Measurements from ENCODE around the gene LIMS2.

LIMS2 gene

GRCh38 chr2:127654838-127655175, 20.5 kb downstream of the LIMS2 start:
- no peak for TF ChIP-seq CTCF (IDR thresholded peaks at IDR 0.05; ENCODE audit: low read depth, low read length)

GRCh38 chr2:127654084-127654837, 21.1 kb downstream of the LIMS2 start:
- Histone ChIP-seq H3K4me1 (ENCODE audit: low read length) (peaks cover 5% of the 10 kb centered on the region), H3K79me2 (ENCODE audit: low read length) (no peaks in the 10 kb centered on the region), H3K4me3 (ENCODE audit: low read length) (no peak overlapping the region), H3K4me2 (ENCODE audit: low read length) (no peak overlapping the region), H3K27me3 (ENCODE audit: low read depth, low read length) (no peaks in the 10 kb centered on the region), H4K20me1 (ENCODE audit: insufficient read depth, low read length) (no peaks in the 10 kb centered on the region), H3K36me3 (replicated peaks; ENCODE audit: low read depth, low read length) (no peaks in the 10 kb centered on the region), H3K9ac (ENCODE audit: low read length) (no peak overlapping the region), H2AFZ (ENCODE audit: low read depth, low read length) (no peak overlapping the region), H3K9me3 (ENCODE audit: insufficient read depth, low read length) (no peaks in the 10 kb centered on the region), H3K27ac (ENCODE audit: low read length) (no peak overlapping the region)
- TF ChIP-seq EZH2phosphoT487 (IDR thresholded peaks at IDR 0.05; ENCODE audit: low read depth) (no peak), CTCF (IDR thresholded peaks at IDR 0.05; ENCODE audit: low read depth, low read length) (no peak)

More at GRCh38 chr2:127654838-127655175, 20.5 kb downstream of the LIMS2 start:
- Histone ChIP-seq H3K9ac (ENCODE audit: low read length) (no peak overlapping the region), H2AFZ (ENCODE audit: low read depth, low read length) (no peak overlapping the region), H3K36me3 (replicated peaks; ENCODE audit: low read depth, low read length) (no peaks in the 10 kb centered on the region), H3K9me3 (ENCODE audit: insufficient read depth, low read length) (no peaks in the 10 kb centered on the region), H3K79me2 (ENCODE audit: low read length) (no peaks in the 10 kb centered on the region), H3K4me2 (ENCODE audit: low read length) (no peak overlapping the region), H3K27me3 (ENCODE audit: low read depth, low read length) (no peaks in the 10 kb centered on the region), H3K4me1 (ENCODE audit: low read length) (peaks cover 6% of the 10 kb centered on the region), H3K4me3 (ENCODE audit: low read length) (no peak overlapping the region), H4K20me1 (ENCODE audit: insufficient read depth, low read length) (no peaks in the 10 kb centered on the region), H3K27ac (ENCODE audit: low read length) (no peak overlapping the region)

GRCh38 chr2:127653421-127654083, 21.8 kb downstream of the LIMS2 start:
- H2AFZ ChIP-seq (ENCODE audit: low read depth, low read length): no peak overlapping the region
- no peak overlapping the region for H3K4me2 ChIP-seq (ENCODE audit: low read length)
- no peak overlapping the region for H3K9ac ChIP-seq (ENCODE audit: low read length)
- TF ChIP-seq EZH2phosphoT487 (IDR thresholded peaks at IDR 0.05; ENCODE audit: low read depth) (no peak), CTCF (IDR thresholded peaks at IDR 0.05; ENCODE audit: low read depth, low read length) (no peak)
- no peaks in the 10 kb centered on the region for H3K36me3 ChIP-seq (replicated peaks; ENCODE audit: low read depth, low read length)
- no peaks in the 10 kb centered on the region for H3K79me2 ChIP-seq (ENCODE audit: low read length)
- H3K27ac ChIP-seq (ENCODE audit: low read length): no peak overlapping the region
- no peaks in the 10 kb centered on the region for H3K27me3 ChIP-seq (ENCODE audit: low read depth, low read length)
- no peaks in the 10 kb centered on the region for H4K20me1 ChIP-seq (ENCODE audit: insufficient read depth, low read length)
- H3K4me3 ChIP-seq (ENCODE audit: low read length): no peak overlapping the region
- peaks cover 5% of the 10 kb centered on the region for H3K4me1 ChIP-seq (ENCODE audit: low read length)
- H3K9me3 ChIP-seq (ENCODE audit: insufficient read depth, low read length): no peaks in the 10 kb centered on the region

GRCh38 chr2:127652786-127653357, 22.5 kb downstream of the LIMS2 start:
- no peak overlapping the region for H3K4me3 ChIP-seq (ENCODE audit: low read length)
- no peaks in the 10 kb centered on the region for H4K20me1 ChIP-seq (ENCODE audit: insufficient read depth, low read length)
- no peak overlapping the region for H3K4me2 ChIP-seq (ENCODE audit: low read length)
- no peak overlapping the region for H3K9ac ChIP-seq (ENCODE audit: low read length)
- no peaks in the 10 kb centered on the region for H3K79me2 ChIP-seq (ENCODE audit: low read length)
- peaks cover 5% of the 10 kb centered on the region for H3K4me1 ChIP-seq (ENCODE audit: low read length)
- no peaks in the 10 kb centered on the region for H3K9me3 ChIP-seq (ENCODE audit: insufficient read depth, low read length)
- no peak overlapping the region for H3K27ac ChIP-seq (ENCODE audit: low read length)
- H2AFZ ChIP-seq (ENCODE audit: low read depth, low read length): no peak overlapping the region
- no peaks in the 10 kb centered on the region for H3K36me3 ChIP-seq (replicated peaks; ENCODE audit: low read depth, low read length)
- no peaks in the 10 kb centered on the region for H3K27me3 ChIP-seq (ENCODE audit: low read depth, low read length)
- no peak for TF ChIP-seq EZH2phosphoT487 (IDR thresholded peaks at IDR 0.05; ENCODE audit: low read depth)
- no peak for TF ChIP-seq CTCF (IDR thresholded peaks at IDR 0.05; ENCODE audit: low read depth, low read length)

Data from OCI-LY3 (cell line).